IMR-90 (cell line): ENCODE measurements around the gene GPRC6A. TPM values are rescaled to one million over a fixed set of nuclear protein-coding genes. Genes with fewer than 3 reads are reported as not detected.

Experiments used
- ATAC-seq: fragments of 200-7000 bp; cut with Tn5 transposase; 2 replicates; pipeline ENCODE4 v1.9.1; 2020; ENCODE audit warnings: low read depth, mild to moderate bottlenecking, moderate library complexity
- BruUV-seq: library from RNA; stranded (reverse); fragments of 400-500 nt; replicated peaks from 2 replicates; lab custom pipeline; 2021; lab: Mats Ljungman, UMichigan
- CTCF ChIA-PET: fragments of 300-600 bp; formaldehyde crosslinking; extraction: SDS; loops from one replicate; lab custom pipeline; 2021; ENCODE audit warnings: antibody characterized with exemption; lab: Yijun Ruan, JAX
- POLR2A ChIA-PET: fragments of 300-600 bp; sonication (Branson Sonifier 250); formaldehyde crosslinking; loops from one replicate; lab custom pipeline; 2022; ENCODE audit warnings: antibody characterized with exemption; ENCODE audit not compliant: unreplicated experiment; lab: Charles Lee
- DNase-seq: peaks from one replicate; pipeline ENCODE4 v3.0.0; 2013
- H2AFZ ChIP-seq: replicated peaks from 2 replicates; pipeline ENCODE3; 2013; ENCODE audit warnings: low read length, mild to moderate bottlenecking; ENCODE audit not compliant: poor library complexity
- H2AK5ac ChIP-seq: 2 replicates; pipeline ENCODE4 v1.6.1; 2013; ENCODE audit warnings: low read depth, low read length, inconsistent platforms
- H2AK9ac ChIP-seq: replicated peaks from 2 replicates; pipeline ENCODE3; 2013; ENCODE audit warnings: mild to moderate bottlenecking, low read depth, low read length, moderate library complexity; ENCODE audit not compliant: poor library complexity
- H2BK120ac ChIP-seq: 2 replicates; pipeline ENCODE4 v1.6.1; 2013; ENCODE audit warnings: low read depth, low read length, inconsistent platforms
- H2BK15ac ChIP-seq: 3 replicates; pipeline ENCODE4 v1.6.1; 2013; ENCODE audit warnings: low read depth, low read length, inconsistent platforms
- H2BK20ac ChIP-seq: 2 replicates; pipeline ENCODE4 v1.6.1; 2013; ENCODE audit warnings: low read depth, mild to moderate bottlenecking, inconsistent platforms, low read length, moderate library complexity
- H2BK5ac ChIP-seq: 2 replicates; pipeline ENCODE4 v1.6.1; 2013; ENCODE audit warnings: mild to moderate bottlenecking, low read depth, low read length, inconsistent platforms; ENCODE audit not compliant: poor library complexity, severe bottlenecking
- H3K14ac ChIP-seq: replicated peaks from 2 replicates; pipeline ENCODE4 v1.6.1; 2013; ENCODE audit warnings: low read depth, low read length, inconsistent platforms
- H3K18ac ChIP-seq: 2 replicates; pipeline ENCODE4 v1.6.1; 2013; ENCODE audit warnings: low read depth, low read length, control low read depth
- H3K23ac ChIP-seq: 2 replicates; pipeline ENCODE4 v1.6.1; 2013; ENCODE audit warnings: low read depth, low read length, inconsistent platforms
- H3K27ac ChIP-seq: 2 replicates; pipeline ENCODE4 v1.5.1; 2013; ENCODE audit warnings: mild to moderate bottlenecking, control low read depth, low read length; ENCODE audit not compliant: insufficient read depth
- H3K27me3 ChIP-seq: 2 replicates; pipeline ENCODE4 v1.6.1; 2013; ENCODE audit warnings: low read length; ENCODE audit not compliant: control insufficient read depth, insufficient read depth
- H3K36me3 ChIP-seq: 2 replicates; pipeline ENCODE4 v1.6.1; 2013; ENCODE audit warnings: low read length, mixed read lengths; ENCODE audit not compliant: control insufficient read depth, insufficient read depth
- H3K4ac ChIP-seq: 2 replicates; pipeline ENCODE4 v1.6.1; 2013; ENCODE audit warnings: low read depth, low read length, inconsistent platforms
- H3K4me1 ChIP-seq: 2 replicates; pipeline ENCODE4 v1.6.1; 2013; ENCODE audit warnings: low read length, mixed read lengths; ENCODE audit not compliant: control insufficient read depth, insufficient read depth
- H3K4me2 ChIP-seq: 2 replicates; pipeline ENCODE4 v1.6.1; 2013; ENCODE audit warnings: low read depth, mild to moderate bottlenecking, control low read depth, low read length, moderate library complexity
- H3K4me3 ChIP-seq: 2 replicates; pipeline ENCODE4 v1.5.1; 2013; ENCODE audit warnings: low read depth, mild to moderate bottlenecking, control low read depth, low read length, moderate library complexity; ENCODE audit not compliant: insufficient read depth
- H3K56ac ChIP-seq: 2 replicates; pipeline ENCODE4 v1.6.1; 2013; ENCODE audit warnings: low read length, inconsistent platforms; ENCODE audit not compliant: insufficient read depth; ENCODE audit errors: extremely low read depth
- H3K79me1 ChIP-seq, 2 experiments: 2 replicates each; pipeline ENCODE4 v1.6.1; 2013; ENCODE audit warnings: low read length in 2 of 2, inconsistent platforms in 1 of 2, low read depth in 1 of 2
- H3K9ac ChIP-seq: 2 replicates; pipeline ENCODE4 v1.6.1; 2013; ENCODE audit warnings: low read depth, low read length, control low read depth
- H3K9me1 ChIP-seq: 2 replicates; pipeline ENCODE4 v1.6.1; 2013; ENCODE audit warnings: low read length, inconsistent platforms; ENCODE audit not compliant: insufficient read depth
- H3K9me3 ChIP-seq: 2 replicates; pipeline ENCODE4 v1.6.1; 2013; ENCODE audit warnings: low read length; ENCODE audit not compliant: control insufficient read depth, insufficient read depth
- H4K20me1 ChIP-seq: 2 replicates; pipeline ENCODE4 v1.6.1; 2013; ENCODE audit warnings: low read length, inconsistent platforms; ENCODE audit not compliant: insufficient read depth
- H4K5ac ChIP-seq: 2 replicates; pipeline ENCODE4 v1.6.1; 2013; ENCODE audit warnings: mild to moderate bottlenecking, low read depth, low read length, control low read depth
- H4K8ac ChIP-seq, 2 experiments: 2 replicates each; pipeline ENCODE4 v1.6.1; 2013; ENCODE audit warnings: low read depth in 2 of 2, low read length in 2 of 2, control low read depth in 1 of 2, inconsistent platforms in 1 of 2
- H4K91ac ChIP-seq: 2 replicates; pipeline ENCODE4 v1.6.1; 2013; ENCODE audit warnings: low read depth, low read length, inconsistent platforms; ENCODE audit not compliant: insufficient read depth
- CEBPB ChIP-seq: IDR thresholded peaks from 2 replicates; pipeline ENCODE4 v1.6.1; 2012; ENCODE audit warnings: low read depth, low read length, improper control_type of control experiment
- CHD1 ChIP-seq: IDR thresholded peaks from 2 replicates; pipeline ENCODE4 v1.6.1; 2012; ENCODE audit warnings: low read depth, low read length, improper control_type of control experiment
- WGBS, 2 experiments: methylation state at CpG; one replicate each; pipeline versions ENCODE4 v1.1.5 to v1.1.7; 2013; ENCODE audit warnings: missing lambda C conversion rate in 2 of 2; ENCODE audit not compliant: insufficient read length in 1 of 2; ENCODE audit errors: extremely low coverage in 2 of 2; 5-methylcytosine and 5-hydroxymethylcytosine counted together
- dilution Hi-C: fragments of 300-500 bp; cut with HindIII; formaldehyde crosslinking; loops from one replicate; pipeline ENCODE4 v1.14.3; 2018; ENCODE audit warnings: low sequenced_read_pairs; ENCODE audit not compliant: unreplicated experiment
- in situ Hi-C: fragments of 300-500 bp; cut with MboI; formaldehyde crosslinking; loops from 3 replicates; pipeline ENCODE4 v1.14.3; 2019; ENCODE audit warnings: low sequenced_read_pairs, inconsistent platforms, mixed read lengths
- intact Hi-C: fragments of 100-400 bp; cut with micrococcal nuclease; formaldehyde crosslinking; loops from 2 replicates; pipeline ENCODE4 v1.10.0; 2022
- polyA plus RNA-seq, 3 experiments: library from polyadenylated mRNA; depleted of rRNA; stranded (reverse); fragments of >200 nt; gene quantifications; 2 replicates each; pipeline ENCODE4 v1.2.3, GENCODE V29; 2012; ENCODE audit warnings: low replicate concordance in 1 of 3
- total RNA-seq: library from RNA; depleted of rRNA; stranded (reverse); fragments of >200 nt; gene quantifications from 2 replicates; pipeline ENCODE4 v1.2.3, GENCODE V29; 2012

The GPRC6A gene
- total and polyA plus RNA-seq, 2 of the 4 experiments (the other 2 are of a cell fraction) = not detected

- H3K27ac ChIP-seq = no peak overlapping the region
- H2BK20ac ChIP-seq = no peak overlapping the region
- H2AK5ac ChIP-seq = no peak overlapping the region
- H3K4ac ChIP-seq = no peak overlapping the region
- no peak overlapping the region for H3K18ac ChIP-seq
- H3K27me3 ChIP-seq = peaks cover 12% of the 10 kb centered on the region
- H2BK15ac ChIP-seq = no peak overlapping the region
- no peaks in the 10 kb centered on the region for H4K20me1 ChIP-seq
- no peak overlapping the region for H3K56ac ChIP-seq
- H2AK9ac ChIP-seq = no peak overlapping the region
- WGBS, 2 experiments = 83% methylated on average over 1 of the region's 5 CpGs; no CpG with 5 or more reads in 1 of the 2 experiments
- H3K23ac ChIP-seq = no peak overlapping the region
- no peak overlapping the region for H3K4me3 ChIP-seq
- H3K4me2 ChIP-seq = no peak overlapping the region
- no peak overlapping the region for H4K91ac ChIP-seq
- H3K9me1 ChIP-seq = no peaks in the 10 kb centered on the region
- H2BK120ac ChIP-seq = no peak overlapping the region
- no peak overlapping the region for H2AFZ ChIP-seq
- no peak overlapping the region for H4K8ac ChIP-seq
- no peaks in the 10 kb centered on the region for H3K9me3 ChIP-seq
- no peak overlapping the region for H4K5ac ChIP-seq
- POLR2A ChIA-PET = no interaction called here
- no peak overlapping the region for H3K14ac ChIP-seq
- intact Hi-C loops (no loop called here), in situ Hi-C loops (no loop called here), dilution Hi-C loops (no loop called here)
- no TSS peak for BruUV-seq
- H3K36me3 ChIP-seq = no peaks in the 10 kb centered on the region
- no peak for ATAC-seq
- no peak overlapping the region for H2BK5ac ChIP-seq
- DNase-seq = no peak
- CTCF ChIA-PET = interaction anchor here (1.6 kb wide), 1 partner anchor 12 kb away, joined by 3 read pairs; no protein-coding TSS in a partner anchor
- H3K9ac ChIP-seq = no peak overlapping the region
- no peaks in the 10 kb centered on the region for H3K4me1 ChIP-seq
- H3K79me1 ChIP-seq = no peaks in the 10 kb centered on the region
- no peak for TF ChIP-seq CHD1
- TF ChIP-seq CEBPB = peak; percentile 67
Observed at GRCh38 chr6:116766506-116767176, 62.2 kb downstream of the GPRC6A start.
